ENCODE results near the gene FRMPD3.

GRCh38 chrX:107445631-107446030, 3.8 kb upstream of the FRMPD3 start:
- TF ChIP-seq EZH2 (IDR thresholded peaks at IDR 0.05): no peak
- no peak for TF ChIP-seq FOXP2 (optimal IDR thresholded peaks at IDR 0.05; ENCODE audit: control extremely low read depth, extremely low read length, insufficient read depth)

Measured in SK-N-MC (cell line).